Stimulated activated naive CD8-positive, alpha-beta T cell treated with anti-CD3 and anti-CD28 coated beads, Interleukin-15, amount 100 ng/mL, for 72 hours (primary cell): ENCODE data around the gene DEFB124.
A peak's percentile ranks its signal among the peaks of the same experiment; 100 is the strongest.

Experiments
- ATAC-seq: fragments of 150-1000 bp; cut with Tn5 transposase; 2 replicates; pipeline ENCODE4 v1.10.0; 2021; ENCODE audit warnings: mild to moderate bottlenecking, moderate library complexity
- DNase-seq, 2 donors: peaks; one replicate each; pipeline ENCODE4 v3.0.0; 2021 to 2022
- H3K27ac Mint-ChIP-seq, 2 donors: one replicate each; pipeline ENCODE4 v1.8.0; 2022; ENCODE audit warnings: mild to moderate bottlenecking in 2 of 2, mixed read lengths in 2 of 2, moderate library complexity in 2 of 2
- H3K27me3 Mint-ChIP-seq: one replicate; pipeline ENCODE4 v1.8.0; 2022; ENCODE audit warnings: mixed read lengths
- H3K4me1 Mint-ChIP-seq: one replicate; pipeline ENCODE4 v1.8.0; 2022; ENCODE audit warnings: mild to moderate bottlenecking, mixed read lengths
- H3K4me3 Mint-ChIP-seq, 2 donors: one replicate each; pipeline ENCODE4 v1.8.0; 2022; ENCODE audit warnings: mild to moderate bottlenecking in 2 of 2, mixed read lengths in 2 of 2, moderate library complexity in 1 of 2
- H3K9me3 Mint-ChIP-seq, 2 donors: one replicate each; pipeline ENCODE4 v1.8.0; 2022; ENCODE audit warnings: mixed read lengths in 2 of 2

DEFB124 gene

DNA sequence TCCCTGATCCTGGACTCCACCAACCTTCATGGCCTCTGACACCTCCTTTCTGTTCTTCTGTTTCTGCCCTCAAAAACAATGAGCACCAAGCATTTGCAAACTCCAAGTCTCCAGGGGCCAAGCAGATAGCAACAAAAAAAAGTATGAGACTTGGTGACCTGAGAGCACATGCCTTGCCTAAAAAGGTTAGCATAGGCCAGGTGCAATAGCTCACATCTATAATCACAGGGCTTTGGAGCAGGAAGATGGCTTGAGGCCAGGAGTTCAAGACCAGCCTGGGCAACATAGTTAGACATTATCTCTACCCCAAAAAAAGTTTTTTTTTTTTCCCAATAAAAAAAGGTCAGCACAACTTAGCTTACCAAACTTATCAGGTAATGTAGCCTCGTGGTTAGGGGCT lies 25.6 kb upstream of the DEFB124 start:
- Mint-ChIP-seq H3K9me3 (no peaks in the 10 kb centered on the region), H3K27me3 (peaks cover 34% of the 10 kb centered on the region), H3K4me1 (no peaks in the 10 kb centered on the region), H3K4me3 (no peak overlapping the region), H3K27ac (peak overlapping the region in 1 of 2 donors; percentile 59)
- ATAC-seq: no peak
- DNase-seq: no peak

DNA sequence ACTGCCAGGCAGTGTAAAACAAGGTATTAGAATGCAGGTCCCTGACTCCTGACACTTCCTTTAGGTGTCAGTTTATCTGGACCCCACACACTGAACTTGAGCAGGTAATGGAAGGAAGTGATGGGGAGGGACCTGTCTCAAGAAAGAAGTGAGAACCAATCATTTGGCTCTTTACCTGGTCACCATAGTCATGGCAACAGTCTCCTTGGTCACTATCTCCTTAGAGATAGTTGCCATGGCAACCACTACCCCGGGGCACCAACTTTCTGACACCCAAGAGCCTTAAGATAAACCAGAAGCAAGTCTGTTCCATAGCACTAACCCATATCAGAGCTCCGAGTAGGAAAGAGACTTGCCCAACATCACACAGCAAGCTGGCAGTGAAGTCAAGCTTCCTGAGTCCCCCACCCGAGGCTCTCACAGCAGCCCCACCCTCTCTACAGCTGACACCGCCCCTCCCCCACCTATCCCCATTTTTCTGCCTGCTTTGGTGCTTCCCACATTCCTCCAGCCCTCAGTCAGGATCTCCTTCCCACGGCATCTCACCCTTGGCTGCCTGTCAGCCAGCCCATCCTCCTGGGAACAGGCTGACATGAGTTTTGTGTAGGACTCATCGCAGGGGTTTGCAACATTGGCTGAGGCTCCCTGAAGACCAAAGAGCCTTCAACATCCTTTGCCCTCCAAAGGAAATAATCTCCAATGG lies 23.1 kb upstream of the DEFB124 start:
- H3K27ac Mint-ChIP-seq: no peak overlapping the region
- peaks cover 33% of the 10 kb centered on the region for H3K27me3 Mint-ChIP-seq
- no peaks in the 10 kb centered on the region for H3K4me1 Mint-ChIP-seq
- DNase-seq (no peak), ATAC-seq (no peak)
- H3K9me3 Mint-ChIP-seq: no peaks in the 10 kb centered on the region
- no peak overlapping the region for H3K4me3 Mint-ChIP-seq

DNA sequence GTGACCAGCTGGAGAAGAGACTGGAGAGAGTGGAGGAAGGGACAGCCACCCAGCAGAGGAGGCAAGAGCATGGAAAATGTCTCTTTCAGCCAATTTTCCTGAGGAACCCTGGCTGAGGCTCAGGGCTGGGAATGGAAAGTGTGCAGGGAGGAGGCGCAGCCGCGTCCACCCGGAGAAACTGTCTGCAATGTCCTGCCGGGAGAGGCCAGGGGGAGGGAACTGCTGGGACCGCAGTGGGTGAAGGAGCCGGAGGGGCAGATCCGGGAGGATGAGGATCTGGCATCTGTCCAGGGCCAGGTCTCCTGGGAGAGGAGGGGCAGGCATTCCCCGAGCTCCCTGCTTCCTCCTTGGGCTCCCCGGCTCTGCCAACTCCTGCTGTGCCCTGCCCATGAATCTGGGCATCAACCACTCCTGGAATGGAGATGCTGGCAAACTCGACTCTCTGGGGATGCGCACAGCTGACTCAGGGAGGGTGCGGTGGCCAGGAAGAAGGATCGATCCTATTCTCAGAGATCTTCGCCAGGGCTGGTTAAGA lies 21.9 kb upstream of the DEFB124 start:
- no peaks in the 10 kb centered on the region for H3K9me3 Mint-ChIP-seq
- H3K4me1 Mint-ChIP-seq: no peaks in the 10 kb centered on the region
- DNase-seq: no peak
- H3K4me3 Mint-ChIP-seq: no peak overlapping the region
- no peak overlapping the region for H3K27ac Mint-ChIP-seq
- ATAC-seq: no peak
- H3K27me3 Mint-ChIP-seq: peaks cover 33% of the 10 kb centered on the region

DNA sequence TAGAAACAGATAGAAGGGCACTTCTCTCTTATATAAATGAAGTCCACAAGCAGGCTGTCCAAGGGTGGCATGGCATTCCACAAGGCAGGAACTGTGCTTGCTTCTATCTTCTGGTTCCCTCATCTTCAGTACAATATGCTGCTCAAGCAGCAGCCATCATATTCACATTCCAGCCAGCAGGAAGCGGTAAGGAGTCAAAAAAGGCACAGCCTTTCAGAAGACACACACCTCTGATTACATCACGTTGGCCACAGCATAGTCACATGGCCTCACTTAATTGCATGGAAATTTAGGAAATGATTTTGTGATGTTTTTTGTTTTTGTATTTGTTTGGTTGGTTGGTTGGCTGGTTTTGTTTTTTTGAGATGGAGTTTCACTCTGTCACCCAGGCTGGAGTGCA lies 19.2 kb upstream of the DEFB124 start:
- DNase-seq (no peak), ATAC-seq (no peak)
- no peaks in the 10 kb centered on the region for H3K4me1 Mint-ChIP-seq
- no peak overlapping the region for H3K4me3 Mint-ChIP-seq
- H3K27ac Mint-ChIP-seq: no peak overlapping the region
- H3K27me3 Mint-ChIP-seq: peaks cover 41% of the 10 kb centered on the region
- no peaks in the 10 kb centered on the region for H3K9me3 Mint-ChIP-seq

DNA sequence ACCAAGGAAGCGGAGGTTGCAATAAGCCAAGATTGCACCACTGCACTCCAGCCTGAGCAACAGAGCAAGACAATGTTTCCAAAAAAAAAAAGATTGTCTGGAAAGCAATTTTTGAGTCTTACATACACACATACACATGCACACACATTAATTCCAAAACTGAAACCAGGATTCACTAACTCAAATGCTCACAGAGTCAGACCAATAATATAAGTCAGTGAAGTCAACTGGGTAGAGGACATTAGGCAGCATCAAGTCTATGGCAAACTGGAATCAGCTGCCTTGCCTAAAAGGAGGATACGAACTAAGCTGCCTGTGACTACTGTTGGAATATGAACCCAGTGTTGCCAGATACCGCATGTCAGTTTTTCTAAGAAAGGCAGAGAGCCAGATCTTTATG lies 15.8 kb upstream of the DEFB124 start:
- Mint-ChIP-seq H3K27ac (no peak overlapping the region), H3K9me3 (no peaks in the 10 kb centered on the region), H3K4me3 (no peak overlapping the region), H3K27me3 (peaks cover 44% of the 10 kb centered on the region), H3K4me1 (peaks cover 8% of the 10 kb centered on the region)
- ATAC-seq (no peak), DNase-seq (no peak)

DNA sequence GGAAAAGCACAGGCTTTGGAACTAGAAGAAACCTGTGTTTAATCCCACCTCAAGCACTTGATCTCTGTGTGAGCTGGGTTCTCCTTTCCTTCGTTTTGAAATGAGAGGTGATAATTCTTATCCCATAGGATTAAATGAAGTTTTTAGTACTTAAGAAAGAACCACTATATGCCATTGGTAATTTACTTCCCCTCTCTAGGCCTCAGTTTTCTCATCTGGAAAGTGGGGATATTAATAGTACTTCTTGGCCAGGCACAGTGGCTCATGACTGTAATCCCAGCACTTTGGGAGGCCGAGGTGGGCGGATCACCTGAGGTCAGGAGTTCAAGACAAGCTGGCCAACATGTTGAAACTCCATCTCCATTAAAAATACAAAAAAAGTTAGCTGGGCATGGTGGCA lies 14.2 kb upstream of the DEFB124 start:
- Mint-ChIP-seq H3K4me3 (no peak overlapping the region), H3K27ac (no peak overlapping the region), H3K4me1 (peaks cover 15% of the 10 kb centered on the region), H3K27me3 (peaks cover 47% of the 10 kb centered on the region), H3K9me3 (no peaks in the 10 kb centered on the region)
- DNase-seq (no peak), ATAC-seq (no peak)

DNA sequence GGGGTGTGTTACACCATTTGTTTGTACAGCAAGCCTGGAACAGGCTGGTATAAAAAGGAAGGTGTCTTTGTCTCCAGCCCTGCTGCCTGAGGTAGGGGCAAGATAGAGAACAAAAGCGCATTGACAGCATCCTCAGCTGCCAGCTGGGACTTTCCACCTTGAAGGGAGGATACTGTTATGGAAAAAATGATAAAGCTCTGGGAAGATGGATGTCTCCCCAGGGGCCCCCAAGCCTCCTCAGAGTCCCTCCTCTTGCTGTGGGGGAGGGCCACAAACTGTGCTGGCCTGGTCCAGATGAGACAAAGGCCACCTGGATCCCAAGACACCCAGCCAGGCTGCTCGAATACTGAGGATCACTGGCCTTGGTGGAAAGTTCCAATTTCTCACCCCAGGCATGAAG lies 13.2 kb upstream of the DEFB124 start:
- Mint-ChIP-seq H3K9me3 (no peaks in the 10 kb centered on the region), H3K4me3 (no peak overlapping the region), H3K4me1 (peaks cover 15% of the 10 kb centered on the region), H3K27me3 (peaks cover 48% of the 10 kb centered on the region), H3K27ac (no peak overlapping the region)
- ATAC-seq (no peak), DNase-seq (no peak)

DNA sequence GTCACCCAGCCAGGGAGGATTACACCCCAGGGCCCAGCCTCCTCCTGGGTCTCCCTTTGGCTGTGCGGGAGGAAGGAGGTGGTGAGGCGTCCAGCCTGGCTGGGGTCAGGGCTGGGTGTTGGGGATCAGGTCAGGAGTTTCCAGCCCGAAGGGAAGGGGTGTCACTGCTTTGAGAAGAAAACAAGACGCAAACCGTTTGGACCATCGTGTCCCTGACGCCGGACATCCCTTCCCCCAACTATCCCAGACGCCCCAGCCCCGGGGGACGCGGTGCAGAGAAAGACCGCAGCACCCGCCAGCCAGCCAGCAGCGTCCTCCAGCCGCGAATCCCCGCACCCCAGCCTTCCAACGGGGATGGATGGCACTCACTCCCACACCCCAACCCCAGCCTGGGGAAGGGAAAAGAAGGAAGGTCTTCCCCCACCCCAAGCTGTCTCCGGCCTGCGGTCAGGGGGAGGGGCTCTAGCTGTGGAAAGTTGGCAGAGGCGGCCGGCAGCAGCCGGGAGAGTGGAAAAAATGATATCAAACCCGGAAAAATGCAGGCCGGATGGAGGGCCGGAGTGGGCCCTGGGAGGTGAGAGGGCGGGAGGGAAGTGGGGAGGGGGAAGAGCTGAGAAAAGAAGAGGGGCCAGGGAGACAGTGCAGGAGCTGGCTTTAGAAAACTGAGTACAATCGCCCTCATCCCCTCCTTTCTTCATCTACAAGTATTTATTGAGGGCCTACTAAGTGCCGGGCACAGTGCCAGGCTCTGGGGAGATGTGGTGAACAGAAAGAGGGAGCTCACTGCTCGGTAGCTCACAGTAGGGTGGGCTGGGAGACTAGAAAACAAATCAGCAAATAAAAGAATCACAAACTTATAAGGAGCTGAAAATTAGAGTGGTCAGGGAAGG lies 10.8 kb upstream of the DEFB124 start:
- no peak for DNase-seq
- peaks cover 15% of the 10 kb centered on the region for H3K4me1 Mint-ChIP-seq
- peak overlapping the region; percentile 14 to 76 for H3K27ac Mint-ChIP-seq
- no peaks in the 10 kb centered on the region for H3K9me3 Mint-ChIP-seq
- peaks cover 69% of the 10 kb centered on the region for H3K27me3 Mint-ChIP-seq
- peak overlapping the region; percentile 14 to 50 for H3K4me3 Mint-ChIP-seq
- ATAC-seq: peak; percentile 33

DNA sequence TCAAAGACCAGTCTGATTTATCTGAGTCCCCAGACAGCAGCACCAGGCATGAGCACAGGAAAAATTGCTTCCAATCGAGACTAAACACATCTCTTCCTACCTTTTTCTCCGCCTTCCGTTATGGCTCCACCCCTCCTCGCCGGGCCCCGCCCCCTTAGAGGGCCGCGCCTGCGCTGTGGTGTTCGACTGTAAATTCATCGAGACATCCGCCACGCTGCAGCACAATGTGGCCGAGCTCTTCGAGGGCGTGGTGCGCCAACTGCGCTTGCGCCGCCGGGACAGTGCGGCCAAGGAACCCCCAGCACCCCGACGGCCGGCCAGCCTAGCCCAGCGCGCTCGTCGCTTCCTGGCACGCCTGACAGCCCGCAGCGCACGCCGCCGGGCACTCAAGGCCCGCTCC lies 9.1 kb upstream of the DEFB124 start:
- DNase-seq (no peak), ATAC-seq (no peak)
- Mint-ChIP-seq H3K27ac (no peak overlapping the region), H3K4me3 (peak overlapping the region in 1 of 2 donors; percentile 9), H3K27me3 (peaks cover 67% of the 10 kb centered on the region), H3K4me1 (peaks cover 15% of the 10 kb centered on the region), H3K9me3 (no peaks in the 10 kb centered on the region)

DNA sequence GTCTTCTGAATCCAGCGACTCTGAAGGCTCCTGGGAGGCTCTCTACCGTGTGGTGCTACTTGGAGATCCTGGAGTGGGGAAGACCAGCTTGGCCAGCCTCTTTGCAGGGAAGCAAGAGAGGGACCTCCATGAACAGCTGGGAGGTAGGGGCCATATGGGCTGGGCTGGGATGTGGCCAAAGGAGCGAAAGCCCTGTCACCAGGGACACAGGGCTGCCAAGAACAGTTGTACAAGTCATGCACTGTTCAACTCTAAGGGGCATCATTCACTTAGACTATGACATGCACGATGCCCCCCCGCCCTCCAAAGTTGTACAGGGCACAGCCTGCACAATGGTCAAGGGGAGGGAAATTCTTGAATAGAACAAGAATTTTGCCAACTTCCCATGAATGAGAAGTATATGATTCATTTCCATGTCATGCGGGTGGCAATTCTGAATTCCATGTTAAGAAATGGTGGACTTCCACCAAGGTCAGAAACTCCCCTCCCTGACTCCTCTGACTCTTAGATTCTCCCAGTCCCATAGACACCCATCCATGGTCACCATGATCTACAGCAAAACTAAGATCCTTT lies 1.8 kb upstream of the DEFB124 start:
- Mint-ChIP-seq H3K4me3 (no peak overlapping the region), H3K27ac (no peak overlapping the region), H3K4me1 (peaks cover 20% of the 10 kb centered on the region), H3K27me3 (peaks cover 76% of the 10 kb centered on the region), H3K9me3 (peaks cover 0 to 5% of the 10 kb centered on the region in 2 donors)
- DNase-seq: no peak
- ATAC-seq: no peak

DNA sequence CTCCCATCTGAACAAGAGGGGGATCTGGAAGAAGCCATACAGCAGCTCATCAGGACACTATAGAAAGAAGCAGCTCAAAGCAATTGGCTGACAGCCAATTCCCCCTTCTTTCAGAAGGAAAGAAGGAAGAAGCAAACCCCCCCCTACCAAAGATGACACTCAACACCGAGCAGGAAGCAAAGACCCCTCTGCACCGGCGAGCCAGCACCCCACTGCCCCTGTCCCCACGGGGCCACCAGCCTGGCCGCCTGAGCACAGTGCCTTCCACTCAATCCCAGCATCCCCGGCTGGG lies 1.3 kb upstream of the DEFB124 start:
- Mint-ChIP-seq H3K27me3 (peaks cover 71% of the 10 kb centered on the region), H3K9me3 (peaks cover 0 to 5% of the 10 kb centered on the region in 2 donors), H3K27ac (no peak overlapping the region), H3K4me1 (peaks cover 20% of the 10 kb centered on the region), H3K4me3 (no peak overlapping the region)
- ATAC-seq (no peak), DNase-seq (no peak)

DNA sequence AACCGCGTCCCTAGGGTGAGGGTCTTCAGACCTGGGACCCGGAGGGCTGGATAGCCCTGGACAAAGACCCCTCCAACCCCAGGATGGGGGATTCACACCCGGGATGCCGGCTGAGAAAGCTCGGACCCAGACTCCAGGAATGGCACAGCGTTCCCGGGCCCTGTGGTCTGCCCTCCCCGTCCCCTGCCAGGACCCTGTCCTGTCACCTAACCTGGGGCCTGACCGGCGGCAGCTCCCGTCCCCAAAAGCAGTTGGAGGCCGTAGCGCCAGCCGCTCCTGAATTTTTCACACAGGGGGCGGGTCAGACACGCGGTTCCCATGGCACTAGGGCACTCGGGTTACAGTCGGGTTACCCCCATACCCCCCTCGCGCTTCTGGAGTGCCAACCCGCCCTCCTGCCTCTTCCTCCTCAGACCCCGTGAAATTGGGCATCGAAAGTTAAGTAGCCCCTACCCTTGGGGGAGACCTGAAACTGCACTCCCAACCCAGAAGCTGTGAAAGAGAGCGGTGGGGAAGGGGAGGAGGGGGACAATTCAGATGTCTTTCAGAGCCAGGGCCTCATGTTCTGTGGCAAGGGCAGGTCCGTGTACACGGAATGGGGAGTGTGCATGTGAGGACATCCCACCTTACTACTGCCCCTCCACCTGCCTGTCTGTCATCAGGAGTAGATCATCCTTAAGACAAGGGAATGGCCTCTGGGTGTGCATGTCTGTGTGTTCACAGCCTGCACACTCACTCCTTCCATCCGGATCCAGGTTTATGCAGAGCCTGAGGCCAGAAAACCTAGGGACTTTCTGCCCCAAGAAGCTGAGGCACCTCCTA lies 756 bp upstream of the DEFB124 start:
- Mint-ChIP-seq H3K9me3 (peaks cover 0 to 5% of the 10 kb centered on the region in 2 donors), H3K27ac (no peak overlapping the region), H3K4me3 (peak overlapping the region in 1 of 2 donors; percentile 46), H3K27me3 (peaks cover 67% of the 10 kb centered on the region), H3K4me1 (peaks cover 20% of the 10 kb centered on the region)
- no peak for DNase-seq
- ATAC-seq: peak; percentile 13

DNA sequence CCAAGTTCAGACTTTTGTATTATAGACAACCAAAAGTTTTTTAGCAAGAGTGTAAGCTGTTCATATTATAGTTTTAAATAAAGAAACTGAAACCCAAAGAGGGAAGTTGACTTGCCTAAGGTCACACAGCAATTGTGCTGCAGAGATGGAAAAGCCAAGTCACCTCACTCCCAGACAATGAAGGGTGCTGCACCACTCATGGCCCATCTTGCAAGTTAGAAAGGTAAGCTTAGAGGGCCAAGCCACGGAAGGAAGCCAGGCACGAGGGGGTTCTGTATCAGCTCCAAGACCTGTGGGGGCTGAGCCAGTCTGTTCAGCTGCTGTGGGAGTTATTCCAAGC lies 860 bp downstream of the DEFB124 start:
- H3K4me3 Mint-ChIP-seq: peak overlapping the region in 1 of 2 donors; percentile 29
- H3K27ac Mint-ChIP-seq: no peak overlapping the region
- ATAC-seq (no peak), DNase-seq (no peak)
- peaks cover 20% of the 10 kb centered on the region for H3K4me1 Mint-ChIP-seq
- H3K27me3 Mint-ChIP-seq: peaks cover 62% of the 10 kb centered on the region
- H3K9me3 Mint-ChIP-seq: peaks cover 0 to 5% of the 10 kb centered on the region in 2 donors

DNA sequence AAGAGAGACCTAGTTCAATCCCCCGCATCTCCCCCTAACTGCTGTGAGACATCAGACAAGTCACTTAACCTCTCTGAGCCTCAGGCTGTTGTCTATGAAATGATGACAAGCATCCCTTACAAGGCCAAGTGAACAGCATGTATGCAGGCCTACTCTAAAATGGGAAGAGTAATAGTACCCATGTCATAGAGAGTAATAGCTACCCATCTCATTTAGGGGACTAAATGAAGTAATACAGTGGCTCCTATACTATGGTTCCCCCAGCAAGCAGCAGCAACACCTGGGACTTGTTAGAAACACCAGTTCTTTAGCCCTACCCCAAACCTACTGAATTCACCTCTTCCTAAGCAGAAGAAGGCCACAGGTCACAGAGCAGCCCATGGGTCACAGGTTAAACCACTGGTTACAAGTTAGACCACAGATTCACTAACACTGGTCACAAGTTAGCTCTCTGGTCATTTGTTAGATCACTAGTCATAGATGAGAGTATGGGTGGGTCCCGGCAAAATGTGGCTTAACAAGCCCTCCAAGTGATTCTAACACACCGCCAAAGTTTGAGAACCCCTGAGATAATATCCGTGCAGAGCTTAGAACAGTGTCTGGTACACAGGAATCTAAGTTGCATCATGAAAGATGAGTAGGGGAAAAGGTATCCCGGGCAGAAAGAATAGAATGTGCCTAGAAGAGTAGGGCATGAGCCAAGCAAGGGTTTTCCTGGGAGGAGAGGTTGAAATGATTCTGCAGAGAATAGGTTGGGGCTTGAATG lies 1.4 kb downstream of the DEFB124 start:
- Mint-ChIP-seq H3K9me3 (peaks cover 0 to 5% of the 10 kb centered on the region in 2 donors), H3K27me3 (peaks cover 59% of the 10 kb centered on the region), H3K4me1 (peaks cover 20% of the 10 kb centered on the region), H3K27ac (no peak overlapping the region), H3K4me3 (no peak overlapping the region)
- DNase-seq (no peak), ATAC-seq (no peak)
